SU-DHL-6 (cell line): ENCODE results near the gene PODN.

Experiments used
- CTCF ChIP-seq: fragments of 200-600 bp; sonication (generic); IDR thresholded peaks from one replicate; pipeline ENCODE4 v1.5.1; 2017; ENCODE audit warnings: antibody characterized with exemption, mild to moderate bottlenecking, low read length, moderate library complexity; ENCODE audit not compliant: insufficient read depth, poor library complexity, severe bottlenecking
- EZH2phosphoT487 ChIP-seq: fragments of 200-600 bp; sonication (generic), shearing (Covaris generic); conservative IDR thresholded peaks from 2 replicates; pipeline ENCODE4 v1.6.1; 2018; ENCODE audit warnings: mild to moderate bottlenecking, antibody characterized with exemption, low read length, moderate library complexity, mixed read lengths

- no peak for TF ChIP-seq CTCF
- TF ChIP-seq EZH2phosphoT487, result no peak
Measured at GRCh38 chr1:53133261-53134041, 71.4 kb downstream of the PODN start.
